Mucosa of descending colon (tissue), 3 donors: ENCODE measurements around the gene LETMD1. TPM values are rescaled to one million over a fixed set of nuclear protein-coding genes. Genes with fewer than 3 reads are reported as not detected.

Experiments used
- ATAC-seq: fragments of 200-7000 bp; cut with Tn5 transposase; one replicate; pipeline ENCODE4 v1.9.1; 2020; ENCODE audit warnings: mild to moderate bottlenecking, moderate library complexity
- DNase-seq, 3 donors: peaks; one replicate each; pipeline ENCODE4 v3.0.0-alpha.2; 2020
- H3K36me3 ChIP-seq: fragments of 200-600 bp; one replicate; pipeline ENCODE4 v1.8.0; 2021; ENCODE audit warnings: low read depth, mild to moderate bottlenecking
- H3K4me1 ChIP-seq: fragments of 200-600 bp; one replicate; pipeline ENCODE4 v1.8.0; 2021; ENCODE audit warnings: low read depth, mild to moderate bottlenecking
- H3K4me3 ChIP-seq: fragments of 200-600 bp; one replicate; pipeline ENCODE4 v1.8.0; 2021; ENCODE audit warnings: mild to moderate bottlenecking
- H3K9me3 ChIP-seq: fragments of 200-600 bp; one replicate; pipeline ENCODE4 v1.8.0; 2021; ENCODE audit warnings: mild to moderate bottlenecking
- CTCF ChIP-seq: fragments of 200-600 bp; IDR thresholded peaks from one replicate; pipeline ENCODE4 v1.8.0; 2022; ENCODE audit warnings: antibody characterized with exemption, mild to moderate bottlenecking
- intact Hi-C, 2 donors: fragments of 100-400 bp; cut with DNase I in 1 of 2; cut with micrococcal nuclease in 1 of 2; formaldehyde crosslinking; loops; one replicate each; pipeline versions ENCODE4 v1.11.0 to v1.11.1; 2022; cut with DNase I, micrococcal nuclease
- total RNA-seq, 3 donors: library from RNA; stranded (reverse); fragmentation: NEBNext Ultra II Directional in 2 of 3; extraction: Animal tissue kit (Norgen Biotek cat#: 25700) in 2 of 3; gene quantifications; one replicate each; pipeline versions ENCODE4 v1.2.1 to v1.2.4, GENCODE V29; 2021 to 2023
- donor health status: DM: no; HTN: no; CAD: no; lungs with moderate emphysema.
- donor health status: DM: no; HTN: no; CAD: no.
- donor health status: DM: no; HTN: yes; CAD: no.

Gene LETMD1
- total RNA-seq, 3 donors from 2014 or later: 67.4 to 74.2 (median 72.7) TPM

- H3K9me3 ChIP-seq: no peaks in the 10 kb centered on the region
- H3K4me1 ChIP-seq: no peaks in the 10 kb centered on the region
- ATAC-seq (peak; percentile 37), DNase-seq (peak in 1 of 3 donors; percentile 27)
- H3K36me3 ChIP-seq: no peaks in the 10 kb centered on the region
- no peak overlapping the region for H3K4me3 ChIP-seq
- no peak for TF ChIP-seq CTCF
- intact Hi-C loops: no loop called here
These were observed 11.8 kb upstream of the LETMD1 start for GRCh38 chr12:51036279-51036678.

- H3K9me3 ChIP-seq: no peaks in the 10 kb centered on the region
- peaks cover 20% of the 10 kb centered on the region for H3K4me1 ChIP-seq
- H3K36me3 ChIP-seq: no peaks in the 10 kb centered on the region
- intact Hi-C loops: no loop called here
- DNase-seq (no peak), ATAC-seq (peak; percentile 18)
- TF ChIP-seq CTCF: no peak
- H3K4me3 ChIP-seq: peak overlapping the region; percentile 40
These were observed 629 bp downstream of the LETMD1 start for GRCh38 chr12:51048661-51049251.

GRCh38 chr12:51049525-51049924, 1.4 kb downstream of the LETMD1 start:
- H3K36me3 ChIP-seq: no peaks in the 10 kb centered on the region
- DNase-seq (no peak), ATAC-seq (no peak)
- no peaks in the 10 kb centered on the region for H3K9me3 ChIP-seq
- intact Hi-C loops: no loop called here
- H3K4me3 ChIP-seq: no peak overlapping the region
- H3K4me1 ChIP-seq: peaks cover 20% of the 10 kb centered on the region
- TF ChIP-seq CTCF: no peak

GRCh38 chr12:51051787-51052186, 3.7 kb downstream of the LETMD1 start:
- H3K4me1 ChIP-seq: peaks cover 20% of the 10 kb centered on the region
- no peaks in the 10 kb centered on the region for H3K9me3 ChIP-seq
- intact Hi-C loops: no loop called here
- H3K36me3 ChIP-seq: no peaks in the 10 kb centered on the region
- ATAC-seq (no peak), DNase-seq (no peak)
- no peak overlapping the region for H3K4me3 ChIP-seq
- TF ChIP-seq CTCF: no peak

GRCh38 chr12:51055060-51055459, 6.9 kb downstream of the LETMD1 start:
- Histone ChIP-seq H3K36me3 (no peaks in the 10 kb centered on the region), H3K4me3 (no peak overlapping the region), H3K4me1 (peaks cover 2% of the 10 kb centered on the region), H3K9me3 (no peaks in the 10 kb centered on the region)
- no peak for DNase-seq
- no peak for ATAC-seq
- intact Hi-C loops: no loop called here
- no peak for TF ChIP-seq CTCF

GRCh38 chr12:51056242-51056641, 8.1 kb downstream of the LETMD1 start:
- intact Hi-C loops: no loop called here
- Histone ChIP-seq H3K9me3 (no peaks in the 10 kb centered on the region), H3K4me3 (no peak overlapping the region), H3K4me1 (no peaks in the 10 kb centered on the region), H3K36me3 (no peaks in the 10 kb centered on the region)
- no peak for ATAC-seq
- DNase-seq: no peak
- no peak for TF ChIP-seq CTCF
